Ascending aorta (tissue), 2 donors: ENCODE results near the gene INPP4A. TPM values are rescaled to one million over a fixed set of nuclear protein-coding genes. Genes with fewer than 3 reads are reported as not detected.

ENCODE experiments used
- DNase-seq, 2 donors: peaks; one replicate each; pipeline ENCODE4 v3.0.0-alpha.2; 2019; ENCODE audit warnings: low spot score in 2 of 2
- H3K27ac ChIP-seq, 2 donors: fragments of 200-600 bp; sonication (generic); one replicate each; pipeline ENCODE4 v1.5.1; 2016 to 2017; ENCODE audit warnings: mild to moderate bottlenecking in 1 of 2
- H3K27me3 ChIP-seq: fragments of 200-600 bp; sonication (generic); one replicate; pipeline ENCODE4 v1.5.1; 2017
- H3K36me3 ChIP-seq, 2 donors: fragments of 200-600 bp; sonication (generic); one replicate each; pipeline ENCODE4 v1.5.1; 2016
- H3K4me1 ChIP-seq, 2 donors: fragments of 200-600 bp; sonication (generic); one replicate each; pipeline ENCODE4 v1.5.1; 2016 to 2017; ENCODE audit warnings: mild to moderate bottlenecking in 1 of 2
- H3K4me3 ChIP-seq, 2 donors: fragments of 200-600 bp; sonication (generic); one replicate each; pipeline ENCODE4 v1.5.1; 2016 to 2017; ENCODE audit warnings: mild to moderate bottlenecking in 1 of 2
- H3K9me3 ChIP-seq, 2 donors: fragments of 200-600 bp; sonication (generic); one replicate each; pipeline ENCODE4 v1.5.1; 2016
- intact Hi-C: fragments of 100-400 bp; cut with DNase I; formaldehyde crosslinking; loops from one replicate; pipeline ENCODE4 v1.15.1; 2023
- total RNA-seq: library from RNA; depleted of rRNA; stranded (reverse); fragments of >200 nt; gene quantifications from one replicate; pipeline ENCODE4 v1.1.0, GENCODE V29; 2016
- TF ChIP-seq, protein P1 (sequence below), 3 experiments: fragments of 200-600 bp in 2 of 3; fragments of 450-650 bp in 1 of 3; sonication (generic) in 2 of 3; IDR thresholded peaks; one replicate each; pipeline ENCODE4 v1.5.1; 2016 to 2019; ENCODE audit warnings: antibody characterized with exemption in 3 of 3, mild to moderate bottlenecking in 1 of 3, moderate library complexity in 1 of 3

Gene INPP4A
- total RNA-seq, 1 donor from 2014 or later = 52.8 TPM

DNA sequence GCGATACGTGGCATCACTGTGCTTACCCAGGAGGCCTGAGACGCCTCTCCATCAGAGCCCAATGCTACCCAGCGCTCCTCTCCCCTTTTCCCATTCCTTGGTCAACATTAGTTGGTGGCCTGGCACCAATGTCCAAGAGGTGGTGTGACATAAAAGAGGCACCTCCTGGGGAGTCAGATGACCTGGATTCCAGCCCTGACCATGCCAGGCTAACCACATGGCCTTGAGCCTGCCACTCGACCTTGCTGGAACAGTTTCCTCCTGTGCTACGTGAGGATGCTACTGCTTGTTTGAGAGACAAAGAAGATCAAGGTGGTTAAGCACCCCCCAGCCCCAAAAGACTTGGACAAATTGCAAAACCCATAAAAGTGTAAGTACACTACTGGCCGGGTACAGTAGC lies 76.6 kb downstream of the INPP4A start:
- Histone ChIP-seq H3K4me1 (no peaks in the 10 kb centered on the region), H3K9me3 (no peaks in the 10 kb centered on the region), H3K27me3 (no peaks in the 10 kb centered on the region), H3K27ac (no peak overlapping the region), H3K36me3 (peaks cover 3 to 15% of the 10 kb centered on the region in 2 donors), H3K4me3 (no peak overlapping the region)
- no peak for DNase-seq
- intact Hi-C loops = no loop called here
- TF ChIP-seq, protein P1, sequence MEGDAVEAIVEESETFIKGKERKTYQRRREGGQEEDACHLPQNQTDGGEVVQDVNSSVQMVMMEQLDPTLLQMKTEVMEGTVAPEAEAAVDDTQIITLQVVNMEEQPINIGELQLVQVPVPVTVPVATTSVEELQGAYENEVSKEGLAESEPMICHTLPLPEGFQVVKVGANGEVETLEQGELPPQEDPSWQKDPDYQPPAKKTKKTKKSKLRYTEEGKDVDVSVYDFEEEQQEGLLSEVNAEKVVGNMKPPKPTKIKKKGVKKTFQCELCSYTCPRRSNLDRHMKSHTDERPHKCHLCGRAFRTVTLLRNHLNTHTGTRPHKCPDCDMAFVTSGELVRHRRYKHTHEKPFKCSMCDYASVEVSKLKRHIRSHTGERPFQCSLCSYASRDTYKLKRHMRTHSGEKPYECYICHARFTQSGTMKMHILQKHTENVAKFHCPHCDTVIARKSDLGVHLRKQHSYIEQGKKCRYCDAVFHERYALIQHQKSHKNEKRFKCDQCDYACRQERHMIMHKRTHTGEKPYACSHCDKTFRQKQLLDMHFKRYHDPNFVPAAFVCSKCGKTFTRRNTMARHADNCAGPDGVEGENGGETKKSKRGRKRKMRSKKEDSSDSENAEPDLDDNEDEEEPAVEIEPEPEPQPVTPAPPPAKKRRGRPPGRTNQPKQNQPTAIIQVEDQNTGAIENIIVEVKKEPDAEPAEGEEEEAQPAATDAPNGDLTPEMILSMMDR (IDR thresholded peaks at IDR 0.05) = no peak

DNA sequence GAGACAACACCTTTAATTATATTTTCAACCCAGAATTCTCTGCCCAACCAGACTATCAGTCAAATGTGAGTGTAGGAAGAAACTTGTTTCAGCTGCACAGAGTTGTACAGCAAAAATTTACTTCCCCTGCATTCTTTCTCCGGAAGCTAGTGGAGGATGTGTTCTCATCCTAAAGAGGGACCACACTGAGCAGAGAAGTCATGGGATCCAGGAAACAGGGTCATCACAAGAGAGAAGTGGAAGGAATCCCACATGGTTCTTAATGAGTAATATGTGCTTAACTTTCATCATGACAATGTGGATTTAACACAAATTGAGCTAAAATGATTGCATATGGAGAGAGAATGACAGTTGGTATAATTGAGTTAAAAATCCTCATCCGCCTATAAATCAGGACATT lies 78.2 kb downstream of the INPP4A start:
- no peak for DNase-seq
- Histone ChIP-seq H3K36me3 (peaks cover 3 to 15% of the 10 kb centered on the region in 2 donors), H3K9me3 (no peaks in the 10 kb centered on the region), H3K4me1 (no peaks in the 10 kb centered on the region), H3K4me3 (no peak overlapping the region), H3K27ac (no peak overlapping the region), H3K27me3 (no peaks in the 10 kb centered on the region)
- intact Hi-C loops = no loop called here
- TF ChIP-seq, protein P1 (IDR thresholded peaks at IDR 0.05) = no peak

DNA sequence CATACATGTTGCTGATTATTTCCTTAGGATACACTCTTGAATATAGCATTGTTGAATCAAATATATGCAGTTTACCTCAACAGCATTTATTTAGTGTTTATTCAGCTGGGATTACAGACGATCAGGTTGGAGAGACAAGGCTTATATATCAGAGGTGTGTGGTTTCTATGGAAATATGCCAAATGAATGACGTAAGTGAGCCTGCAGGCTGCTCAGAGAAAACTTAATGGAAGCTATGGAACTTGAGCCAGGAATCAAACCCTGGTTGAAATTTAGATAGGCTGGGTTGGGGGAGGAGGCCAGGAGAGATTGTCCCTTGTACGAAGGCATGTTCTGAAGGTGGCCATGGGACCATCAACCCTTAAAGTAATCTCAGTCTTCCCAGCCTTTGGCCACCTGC lies 79.5 kb downstream of the INPP4A start:
- intact Hi-C loops = no loop called here
- TF ChIP-seq, protein P1 (IDR thresholded peaks at IDR 0.05) = no peak
- H3K4me3 ChIP-seq = no peak overlapping the region

DNA sequence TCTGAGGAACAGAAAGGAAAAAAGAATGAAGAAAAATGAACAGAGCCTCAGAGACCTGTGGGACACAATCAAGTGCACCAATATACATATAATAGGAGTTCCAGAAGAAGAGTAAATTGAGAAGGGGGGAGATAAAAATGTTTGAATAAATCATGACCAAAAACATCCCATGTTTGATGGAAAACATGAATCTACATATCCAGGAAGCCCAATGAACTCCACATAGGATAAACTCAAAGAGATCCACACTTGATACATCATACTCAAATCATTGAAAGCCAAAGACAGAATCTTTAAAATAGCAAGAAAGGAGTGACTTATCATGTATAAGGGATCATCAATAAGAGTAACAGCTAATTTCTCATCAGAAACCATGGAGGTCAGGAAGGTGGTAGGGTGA lies 83.7 kb downstream of the INPP4A start:
- intact Hi-C loops = no loop called here
- DNase-seq = no peak
- H3K27ac ChIP-seq = no peak overlapping the region
- no peak overlapping the region for H3K4me3 ChIP-seq
- H3K9me3 ChIP-seq = no peaks in the 10 kb centered on the region
- no peaks in the 10 kb centered on the region for H3K27me3 ChIP-seq
- TF ChIP-seq, protein P1 (IDR thresholded peaks at IDR 0.05) = no peak
- no peaks in the 10 kb centered on the region for H3K4me1 ChIP-seq
- no peaks in the 10 kb centered on the region for H3K36me3 ChIP-seq

More for the DNA sequence above, 79.5 kb downstream of the INPP4A start:
- no peak for DNase-seq
- Histone ChIP-seq H3K4me1 (no peaks in the 10 kb centered on the region), H3K9me3 (no peaks in the 10 kb centered on the region), H3K27me3 (no peaks in the 10 kb centered on the region), H3K36me3 (peaks cover 3 to 15% of the 10 kb centered on the region in 2 donors), H3K27ac (no peak overlapping the region)

DNA sequence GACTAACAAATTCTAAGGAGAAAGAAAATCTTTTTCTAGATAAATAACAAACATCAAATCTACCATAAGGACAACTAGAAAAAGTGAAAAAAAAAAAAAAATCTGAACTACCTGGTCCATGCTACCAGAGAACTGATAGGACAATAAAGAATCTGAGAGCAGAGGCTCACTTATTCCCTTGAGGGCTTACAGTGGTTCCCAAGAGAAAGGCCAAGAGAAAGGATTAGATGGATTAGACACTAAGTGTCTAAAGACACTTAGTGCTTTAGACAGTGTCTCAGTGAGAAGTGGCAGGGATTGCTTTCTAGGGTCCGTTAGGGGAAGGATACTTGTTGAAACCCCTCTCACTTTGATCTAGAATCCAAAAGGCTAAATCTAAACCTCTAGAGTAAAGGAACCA lies 85.5 kb downstream of the INPP4A start:
- TF ChIP-seq, protein P1 (IDR thresholded peaks at IDR 0.05) = no peak
- intact Hi-C loops = no loop called here

DNA sequence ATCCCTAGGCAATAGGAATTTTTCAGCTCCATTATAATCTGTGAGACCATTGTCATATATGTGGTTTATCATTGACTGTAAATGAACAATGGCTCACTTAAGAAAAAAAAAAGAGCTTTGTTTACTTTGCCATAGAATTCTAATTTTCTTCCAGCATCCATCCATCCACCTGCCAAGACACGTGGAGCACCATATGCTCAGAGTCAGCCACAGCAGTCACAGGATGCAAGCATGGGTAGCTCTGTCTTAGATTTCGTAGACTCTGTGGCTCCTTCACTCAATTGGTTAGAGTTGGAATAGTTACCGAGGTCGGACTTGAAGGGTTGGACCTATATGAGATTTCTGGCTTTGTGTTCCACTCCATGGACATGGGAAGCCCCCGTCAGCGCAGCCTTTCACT lies 88.1 kb downstream of the INPP4A start:
- DNase-seq = no peak
- intact Hi-C loops = no loop called here
- H3K4me3 ChIP-seq = no peak overlapping the region

More for the DNA sequence above, 85.5 kb downstream of the INPP4A start:
- Histone ChIP-seq H3K4me1 (no peaks in the 10 kb centered on the region), H3K27ac (no peak overlapping the region), H3K9me3 (no peaks in the 10 kb centered on the region), H3K4me3 (no peak overlapping the region), H3K36me3 (no peaks in the 10 kb centered on the region), H3K27me3 (no peaks in the 10 kb centered on the region)
- no peak for DNase-seq

More for the DNA sequence above, 88.1 kb downstream of the INPP4A start:
- Histone ChIP-seq H3K27me3 (no peaks in the 10 kb centered on the region), H3K4me1 (no peaks in the 10 kb centered on the region), H3K27ac (no peak overlapping the region), H3K9me3 (no peaks in the 10 kb centered on the region), H3K36me3 (peaks cover 4 to 20% of the 10 kb centered on the region in 2 donors)
- TF ChIP-seq, protein P1 (IDR thresholded peaks at IDR 0.05) = no peak
